Upper lobe of left lung (tissue), 6 donors: Measurements from ENCODE around the gene PLCH2. TPM values are rescaled to one million over a fixed set of nuclear protein-coding genes. Genes with fewer than 3 reads are reported as not detected.

Experiments used
- ATAC-seq, 2 donors: fragments of 200-7000 bp; cut with Tn5 transposase; one replicate each; pipeline ENCODE4 v1.9.1; 2022; ENCODE audit warnings: mild to moderate bottlenecking in 2 of 2, moderate library complexity in 2 of 2; ENCODE audit not compliant: low FRiP score in 2 of 2
- DNase-seq, 2 donors: peaks; one replicate each; pipeline ENCODE4 v3.0.0-alpha.2; 2019 to 2020
- H3K27ac ChIP-seq, 4 donors: fragments of 200-600 bp; sonication (generic); one replicate each; pipeline ENCODE4 v1.5.1; 2016 to 2019
- H3K27me3 ChIP-seq, 4 donors: fragments of 200-600 bp; sonication (generic); one replicate each; pipeline ENCODE4 v1.5.1; 2017 to 2019
- H3K36me3 ChIP-seq, 4 donors: fragments of 200-600 bp; sonication (generic); one replicate each; pipeline ENCODE4 v1.5.1; 2016 to 2019
- H3K4me1 ChIP-seq, 4 donors: fragments of 200-600 bp; sonication (generic); one replicate each; pipeline ENCODE4 v1.5.1; 2018 to 2019
- H3K4me3 ChIP-seq, 4 donors: fragments of 200-600 bp; sonication (generic); one replicate each; pipeline ENCODE4 v1.5.1; 2017 to 2019; ENCODE audit warnings: mild to moderate bottlenecking in 2 of 4, moderate library complexity in 1 of 4
- H3K9me3 ChIP-seq, 4 donors: fragments of 200-600 bp; sonication (generic); one replicate each; pipeline ENCODE4 v1.5.1; 2018 to 2019
- EP300 ChIP-seq, 4 donors: sonication (generic); formaldehyde crosslinking; IDR thresholded peaks; one replicate each; pipeline ENCODE4 v1.5.1; 2017; ENCODE audit warnings: antibody characterized with exemption in 4 of 4, control low read depth in 2 of 4
- POLR2A ChIP-seq, 4 donors: fragments of 450-650 bp; IDR thresholded peaks; one replicate each; pipeline ENCODE4 v1.5.1; 2016 to 2017; ENCODE audit warnings: antibody characterized with exemption in 4 of 4, mild to moderate bottlenecking in 2 of 4
- POLR2AphosphoS5 ChIP-seq, 2 donors: sonication (generic); formaldehyde crosslinking; IDR thresholded peaks; one replicate each; pipeline ENCODE4 v1.5.1; 2017; ENCODE audit warnings: antibody characterized with exemption in 2 of 2
- WGBS, 2 donors: methylation state at CpG; one replicate each; pipeline ENCODE4 v1.1.5; 2017 to 2018; 5-methylcytosine and 5-hydroxymethylcytosine counted together
- total RNA-seq, 6 donors: library from RNA; depleted of rRNA in 4 of 6; stranded (reverse); fragments of >200 nt in 4 of 6; gene quantifications; one replicate each; pipeline versions ENCODE4 v1.1.0 to v1.2.1, GENCODE V29; 2016 to 2021
- TF ChIP-seq, protein P1 (sequence below), 6 experiments: fragments of 450-650 bp in 4 of 6; fragments of 200-600 bp in 2 of 6; sonication (generic) in 2 of 6; IDR thresholded peaks; one replicate each; pipeline ENCODE4 v1.5.1; 2016 to 2019; ENCODE audit warnings: antibody characterized with exemption in 6 of 6
- donor health status: DM: no; HTN: no; CAD: no; lungs with moderate emphysema.
- donor health status: DM: no; HTN: yes; CAD: no; lungs with severe emphysema.

The PLCH2 gene
- total RNA-seq, 6 donors from 2014 or later = 1.5 to 7.3 (median 3.4) TPM

DNA sequence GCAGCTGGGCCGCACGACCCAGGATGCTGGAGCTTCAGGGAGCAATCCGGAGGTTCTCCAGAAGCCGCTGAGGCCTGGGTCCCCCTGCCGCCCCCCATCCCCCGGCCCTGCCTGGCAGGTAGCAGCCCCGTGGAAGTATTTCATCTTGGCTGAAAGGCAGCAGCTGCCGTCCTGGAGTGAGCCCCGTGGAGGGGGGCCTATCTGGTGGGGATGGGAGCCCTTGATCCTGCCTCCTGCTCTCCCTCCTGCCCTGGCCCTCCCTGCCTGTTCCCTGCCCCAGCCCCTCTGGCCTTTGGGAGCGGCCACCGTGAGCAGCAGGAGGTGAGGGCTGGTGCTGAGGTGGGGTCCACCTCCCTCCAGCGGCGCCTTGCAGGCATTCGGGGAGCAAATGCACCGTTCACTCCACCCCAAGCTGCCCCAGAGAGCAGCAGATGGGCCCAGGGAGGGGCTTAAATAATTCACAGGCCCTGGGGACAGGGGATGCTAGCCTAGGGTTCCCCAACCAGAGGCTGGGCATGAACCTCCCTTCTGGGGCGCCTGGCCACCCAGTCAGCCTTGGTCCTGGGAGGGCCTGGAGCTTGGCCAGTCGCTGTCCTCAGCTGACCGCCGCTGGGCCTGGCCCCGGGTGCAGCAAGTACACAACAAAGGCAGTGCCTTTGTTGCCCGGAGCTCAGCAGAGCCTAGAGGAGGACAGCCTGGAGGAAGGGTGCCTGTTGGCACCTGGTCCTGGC is 23.7 kb upstream of the PLCH2 start:
- DNase-seq (no peak), ATAC-seq (no peak)
- H3K4me3 ChIP-seq = no peak overlapping the region
- no peaks in the 10 kb centered on the region for H3K36me3 ChIP-seq
- H3K27me3 ChIP-seq = peaks cover 0 to 18% (median 0%) of the 10 kb centered on the region in 4 donors
- H3K9me3 ChIP-seq = no peaks in the 10 kb centered on the region
- 25 to 55% methylated on average over 4 to 14 of the region's 21 CpGs for WGBS, 2 donors
- H3K27ac ChIP-seq = no peak overlapping the region
- H3K4me1 ChIP-seq = no peaks in the 10 kb centered on the region
- TF ChIP-seq, protein P1, sequence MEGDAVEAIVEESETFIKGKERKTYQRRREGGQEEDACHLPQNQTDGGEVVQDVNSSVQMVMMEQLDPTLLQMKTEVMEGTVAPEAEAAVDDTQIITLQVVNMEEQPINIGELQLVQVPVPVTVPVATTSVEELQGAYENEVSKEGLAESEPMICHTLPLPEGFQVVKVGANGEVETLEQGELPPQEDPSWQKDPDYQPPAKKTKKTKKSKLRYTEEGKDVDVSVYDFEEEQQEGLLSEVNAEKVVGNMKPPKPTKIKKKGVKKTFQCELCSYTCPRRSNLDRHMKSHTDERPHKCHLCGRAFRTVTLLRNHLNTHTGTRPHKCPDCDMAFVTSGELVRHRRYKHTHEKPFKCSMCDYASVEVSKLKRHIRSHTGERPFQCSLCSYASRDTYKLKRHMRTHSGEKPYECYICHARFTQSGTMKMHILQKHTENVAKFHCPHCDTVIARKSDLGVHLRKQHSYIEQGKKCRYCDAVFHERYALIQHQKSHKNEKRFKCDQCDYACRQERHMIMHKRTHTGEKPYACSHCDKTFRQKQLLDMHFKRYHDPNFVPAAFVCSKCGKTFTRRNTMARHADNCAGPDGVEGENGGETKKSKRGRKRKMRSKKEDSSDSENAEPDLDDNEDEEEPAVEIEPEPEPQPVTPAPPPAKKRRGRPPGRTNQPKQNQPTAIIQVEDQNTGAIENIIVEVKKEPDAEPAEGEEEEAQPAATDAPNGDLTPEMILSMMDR (IDR thresholded peaks at IDR 0.05) = no peak
- no peak for TF ChIP-seq POLR2A (IDR thresholded peaks at IDR 0.05)
- no peak for TF ChIP-seq POLR2AphosphoS5 (IDR thresholded peaks at IDR 0.05)

DNA sequence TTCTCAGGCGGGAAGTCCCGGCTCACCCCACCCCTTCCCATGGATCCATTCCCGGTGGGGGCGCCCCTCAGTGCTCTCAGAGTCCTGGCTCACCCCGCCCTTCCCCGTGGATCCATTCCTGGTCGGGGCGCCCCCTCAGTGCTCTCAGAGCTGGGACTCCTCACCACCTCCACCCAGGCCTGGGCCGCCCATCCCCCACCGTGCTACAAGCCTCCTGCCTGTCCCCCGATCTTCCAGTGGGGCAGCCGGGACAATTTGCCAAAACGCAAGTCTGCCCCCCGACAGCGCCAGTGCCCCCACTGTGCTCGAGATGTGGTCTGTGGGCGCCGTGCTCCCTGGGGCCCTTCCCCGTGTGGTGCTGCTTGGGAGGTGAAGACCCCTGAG is 23.2 kb upstream of the PLCH2 start:
- Histone ChIP-seq H3K4me3 (no peak overlapping the region), H3K36me3 (no peaks in the 10 kb centered on the region), H3K27me3 (peaks cover 0 to 18% (median 0%) of the 10 kb centered on the region in 4 donors), H3K27ac (no peak overlapping the region), H3K4me1 (no peaks in the 10 kb centered on the region), H3K9me3 (no peaks in the 10 kb centered on the region)
- ATAC-seq = no peak
- TF ChIP-seq EP300 (IDR thresholded peaks at IDR 0.05) = no peak
- no peak for TF ChIP-seq POLR2A (IDR thresholded peaks at IDR 0.05)
- TF ChIP-seq, protein P1 (IDR thresholded peaks at IDR 0.05) = no peak
- no peak for TF ChIP-seq POLR2AphosphoS5 (IDR thresholded peaks at IDR 0.05)
- 89% methylated on average over 15 of the region's 19 CpGs; no CpG with 5 or more reads in 1 of the 2 donors for WGBS, 2 donors
- DNase-seq = no peak

DNA sequence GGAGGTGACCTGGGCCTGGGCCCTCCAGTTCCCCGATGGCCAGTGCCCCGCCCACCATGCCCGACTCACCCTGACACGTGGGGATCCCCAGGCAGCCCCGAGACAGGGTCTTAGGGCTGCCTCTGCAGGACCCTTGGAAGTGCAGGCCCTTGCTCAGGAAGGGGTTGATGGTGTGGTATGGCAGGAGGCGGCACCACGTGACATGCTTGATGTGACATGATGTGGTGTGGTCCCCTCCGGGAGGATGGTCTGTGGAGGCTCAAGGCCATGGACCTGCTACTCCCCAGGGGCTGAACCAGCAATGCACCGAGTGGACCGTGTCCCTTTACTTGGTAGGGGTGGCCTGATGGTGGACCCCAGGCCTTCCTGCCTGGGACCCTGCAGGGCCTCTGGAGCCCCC is 21.9 kb upstream of the PLCH2 start:
- H3K4me1 ChIP-seq = no peaks in the 10 kb centered on the region
- no peak overlapping the region for H3K27ac ChIP-seq
- H3K36me3 ChIP-seq = no peaks in the 10 kb centered on the region
- ATAC-seq (no peak), DNase-seq (no peak)
- H3K9me3 ChIP-seq = no peaks in the 10 kb centered on the region
- H3K4me3 ChIP-seq = no peak overlapping the region
- peaks cover 0 to 18% (median 0%) of the 10 kb centered on the region in 4 donors for H3K27me3 ChIP-seq
- 83% methylated on average over 10 of the region's 10 CpGs; no CpG with 5 or more reads in 1 of the 2 donors for WGBS, 2 donors
- TF ChIP-seq EP300 (IDR thresholded peaks at IDR 0.05) (no peak), POLR2A (IDR thresholded peaks at IDR 0.05) (no peak), POLR2AphosphoS5 (IDR thresholded peaks at IDR 0.05) (no peak)
- TF ChIP-seq, protein P1 (IDR thresholded peaks at IDR 0.05) = no peak

DNA sequence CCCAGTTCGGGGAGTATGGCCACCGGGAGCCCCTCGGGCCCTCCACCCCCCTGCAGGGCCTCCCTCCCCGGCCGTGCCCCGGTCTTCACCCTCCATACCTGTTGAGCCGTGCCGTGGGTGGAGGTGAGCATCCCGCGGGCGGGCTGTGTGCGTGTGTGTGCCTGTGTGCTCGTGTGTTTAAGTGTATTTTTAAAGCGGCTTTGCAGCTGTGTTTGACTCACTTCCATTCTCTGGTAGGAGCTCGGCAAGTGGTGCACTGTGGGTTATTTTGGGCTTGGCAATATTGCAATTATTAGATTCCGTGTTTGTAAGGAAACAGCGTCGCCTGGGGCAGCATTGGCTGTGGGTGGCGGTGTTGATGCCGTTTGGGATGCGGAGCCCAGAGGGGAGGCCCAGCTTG is 20.3 kb upstream of the PLCH2 start:
- DNase-seq = no peak
- H3K9me3 ChIP-seq = no peaks in the 10 kb centered on the region
- TF ChIP-seq POLR2A (IDR thresholded peaks at IDR 0.05) (no peak), POLR2AphosphoS5 (IDR thresholded peaks at IDR 0.05) (no peak), EP300 (IDR thresholded peaks at IDR 0.05) (no peak)
- TF ChIP-seq, protein P1 (IDR thresholded peaks at IDR 0.05) = no peak
- peaks cover 0 to 5% (median 0%) of the 10 kb centered on the region in 4 donors for H3K4me1 ChIP-seq
- WGBS, 2 donors = 73 to 75% methylated on average over 17 to 21 of the region's 21 CpGs
- no peak for ATAC-seq
- peaks cover 0 to 18% (median 0%) of the 10 kb centered on the region in 4 donors for H3K27me3 ChIP-seq
- H3K4me3 ChIP-seq = no peak overlapping the region
- H3K27ac ChIP-seq = no peak overlapping the region
- H3K36me3 ChIP-seq = no peaks in the 10 kb centered on the region

DNA sequence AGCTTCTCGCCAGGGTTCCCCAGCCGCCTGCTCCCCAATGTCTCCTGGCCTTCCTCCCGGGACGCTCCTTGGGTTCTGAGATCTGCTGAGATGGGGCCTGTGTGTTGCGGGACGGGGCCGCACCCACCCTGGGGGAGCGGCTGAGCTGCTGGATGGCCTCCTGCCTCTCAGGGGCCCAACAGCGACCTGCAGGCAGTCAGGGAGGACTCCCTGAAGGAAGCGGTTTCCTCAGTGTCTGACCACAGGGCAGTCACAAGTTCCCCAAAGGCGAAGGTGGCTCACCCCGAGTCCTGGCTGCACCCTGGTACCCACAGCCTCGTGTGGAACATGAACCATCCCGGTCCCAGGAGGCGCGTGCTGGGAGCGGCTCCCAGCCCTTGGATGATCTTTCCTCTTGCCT is 18.6 kb upstream of the PLCH2 start:
- H3K4me1 ChIP-seq = peaks cover 0 to 5% (median 0%) of the 10 kb centered on the region in 4 donors
- no peak overlapping the region for H3K27ac ChIP-seq
- ATAC-seq (no peak), DNase-seq (no peak)
- H3K4me3 ChIP-seq = no peak overlapping the region
- no peaks in the 10 kb centered on the region for H3K9me3 ChIP-seq
- H3K27me3 ChIP-seq = peaks cover 0 to 18% (median 0%) of the 10 kb centered on the region in 4 donors
- TF ChIP-seq EP300 (IDR thresholded peaks at IDR 0.05) = no peak
- TF ChIP-seq, protein P1 (IDR thresholded peaks at IDR 0.05) = no peak
- no peak for TF ChIP-seq POLR2AphosphoS5 (IDR thresholded peaks at IDR 0.05)
- TF ChIP-seq POLR2A (IDR thresholded peaks at IDR 0.05) = no peak
- H3K36me3 ChIP-seq = no peaks in the 10 kb centered on the region
- 74 to 77% methylated on average over 3 to 17 of the region's 17 CpGs for WGBS, 2 donors
